Measurements from ENCODE around the gene HSD17B2.

DNA sequence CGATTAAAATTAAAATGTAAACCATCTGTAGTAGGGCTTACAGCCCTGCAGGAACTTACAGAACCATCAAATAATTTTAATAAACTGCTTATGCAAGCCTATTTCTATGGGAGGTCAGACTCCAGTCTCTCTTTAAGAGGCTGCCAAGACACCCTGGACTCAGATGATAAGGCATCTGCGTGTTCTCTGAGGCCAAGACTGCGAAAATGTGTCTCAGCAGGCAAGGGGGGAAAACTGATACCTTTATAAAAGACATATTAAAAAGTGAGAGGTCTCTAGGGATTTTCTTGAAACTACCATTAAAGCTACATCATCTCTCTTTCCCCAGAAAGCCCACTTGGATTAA is 102.7 kb downstream of the HSD17B2 start:
- TF ChIP-seq, protein P1, sequence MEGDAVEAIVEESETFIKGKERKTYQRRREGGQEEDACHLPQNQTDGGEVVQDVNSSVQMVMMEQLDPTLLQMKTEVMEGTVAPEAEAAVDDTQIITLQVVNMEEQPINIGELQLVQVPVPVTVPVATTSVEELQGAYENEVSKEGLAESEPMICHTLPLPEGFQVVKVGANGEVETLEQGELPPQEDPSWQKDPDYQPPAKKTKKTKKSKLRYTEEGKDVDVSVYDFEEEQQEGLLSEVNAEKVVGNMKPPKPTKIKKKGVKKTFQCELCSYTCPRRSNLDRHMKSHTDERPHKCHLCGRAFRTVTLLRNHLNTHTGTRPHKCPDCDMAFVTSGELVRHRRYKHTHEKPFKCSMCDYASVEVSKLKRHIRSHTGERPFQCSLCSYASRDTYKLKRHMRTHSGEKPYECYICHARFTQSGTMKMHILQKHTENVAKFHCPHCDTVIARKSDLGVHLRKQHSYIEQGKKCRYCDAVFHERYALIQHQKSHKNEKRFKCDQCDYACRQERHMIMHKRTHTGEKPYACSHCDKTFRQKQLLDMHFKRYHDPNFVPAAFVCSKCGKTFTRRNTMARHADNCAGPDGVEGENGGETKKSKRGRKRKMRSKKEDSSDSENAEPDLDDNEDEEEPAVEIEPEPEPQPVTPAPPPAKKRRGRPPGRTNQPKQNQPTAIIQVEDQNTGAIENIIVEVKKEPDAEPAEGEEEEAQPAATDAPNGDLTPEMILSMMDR (IDR thresholded peaks at IDR 0.05; ENCODE audit: low read length): no peak
- no peak for TF ChIP-seq EZH2 (IDR thresholded peaks at IDR 0.05; ENCODE audit: borderline replicate concordance, low read length)
